Naive thymus-derived CD4-positive, alpha-beta T cell (primary cell): ENCODE data around the gene DNER. TPM values are rescaled to one million over a fixed set of nuclear protein-coding genes. Genes with fewer than 3 reads are reported as not detected.

Source experiments
- ATAC-seq: fragments of 150-1000 bp; cut with Tn5 transposase; 2 replicates; pipeline ENCODE4 v1.10.0; 2021; ENCODE audit warnings: mild to moderate bottlenecking, moderate library complexity
- CTCF ChIA-PET: fragments of 350-600 bp; sonication (Branson Sonifier 250); formaldehyde crosslinking; loops from one replicate; lab custom pipeline; 2021; ENCODE audit warnings: antibody characterized with exemption; lab: Charles Lee
- POLR2A ChIA-PET: fragments of 350-600 bp; sonication (Branson Sonifier 250); formaldehyde crosslinking; loops from one replicate; lab custom pipeline; 2021; ENCODE audit warnings: antibody characterized with exemption, inconsistent platforms; lab: Charles Lee
- DNase-seq, 9 donors: peaks; one replicate each; pipeline versions ENCODE4 v3.0.0 to v3.0.0-alpha.2; 2020 to 2022; ENCODE audit warnings: mixed read lengths in 1 of 9
- H3K27ac ChIP-seq: one replicate; pipeline ENCODE4 v1.7.0; 2013; ENCODE audit warnings: mild to moderate bottlenecking, low read depth, low read length, moderate library complexity
- H3K27me3 ChIP-seq, 2 donors: one replicate each; pipeline ENCODE4 v1.7.0; 2013; ENCODE audit warnings: low read length in 2 of 2, mild to moderate bottlenecking in 2 of 2, moderate library complexity in 2 of 2; ENCODE audit not compliant: control insufficient read depth in 2 of 2, insufficient read depth in 2 of 2
- H3K36me3 ChIP-seq, 3 experiments: 1 replicate in 2 of 3; 2 replicates in 1 of 3; pipeline ENCODE4 v1.7.0; 2013; ENCODE audit warnings: low read length in 3 of 3, mild to moderate bottlenecking in 3 of 3, moderate library complexity in 1 of 3; ENCODE audit not compliant: insufficient read depth in 3 of 3, control insufficient read depth in 2 of 3
- H3K4me1 ChIP-seq, 2 donors: one replicate each; pipeline ENCODE4 v1.7.0; 2013; ENCODE audit warnings: low read length in 2 of 2, mild to moderate bottlenecking in 2 of 2, moderate library complexity in 1 of 2; ENCODE audit not compliant: control insufficient read depth in 2 of 2, insufficient read depth in 2 of 2
- H3K4me3 ChIP-seq: 2 replicates; pipeline ENCODE4 v1.7.0; 2013; ENCODE audit warnings: mild to moderate bottlenecking, low read length
- H3K9me3 ChIP-seq, 3 experiments: 1 replicate in 2 of 3; 2 replicates in 1 of 3; pipeline ENCODE4 v1.7.0; 2013; ENCODE audit warnings: low read length in 3 of 3; ENCODE audit not compliant: control insufficient read depth in 2 of 3
- H3K27ac Mint-ChIP-seq, 9 donors: one replicate each; pipeline ENCODE4 v1.8.0; 2020 to 2022; ENCODE audit warnings: mixed read lengths in 9 of 9, mild to moderate bottlenecking in 8 of 9, moderate library complexity in 5 of 9, inconsistent platforms in 2 of 9
- H3K27me3 Mint-ChIP-seq, 5 donors: one replicate each; pipeline ENCODE4 v1.8.0; 2021 to 2022; ENCODE audit warnings: mixed read lengths in 5 of 5, mild to moderate bottlenecking in 1 of 5
- H3K36me3 Mint-ChIP-seq, 5 donors: one replicate each; pipeline ENCODE4 v1.8.0; 2020 to 2022; ENCODE audit warnings: mixed read lengths in 5 of 5, mild to moderate bottlenecking in 3 of 5, inconsistent platforms in 1 of 5
- H3K4me1 Mint-ChIP-seq, 7 donors: one replicate each; pipeline ENCODE4 v1.8.0; 2020 to 2022; ENCODE audit warnings: mixed read lengths in 7 of 7, mild to moderate bottlenecking in 3 of 7, inconsistent platforms in 1 of 7
- H3K4me3 Mint-ChIP-seq, 10 donors: one replicate each; pipeline ENCODE4 v1.8.0; 2020 to 2022; ENCODE audit warnings: mild to moderate bottlenecking in 10 of 10, mixed read lengths in 10 of 10, moderate library complexity in 6 of 10, inconsistent platforms in 2 of 10
- H3K9me3 Mint-ChIP-seq, 11 donors: one replicate each; pipeline ENCODE4 v1.8.0; 2020 to 2022; ENCODE audit warnings: mixed read lengths in 11 of 11, mild to moderate bottlenecking in 4 of 11, inconsistent platforms in 1 of 11, moderate library complexity in 1 of 11
- intact Hi-C, 2 donors: fragments of 100-400 bp; cut with micrococcal nuclease; formaldehyde crosslinking; loops; one replicate each; pipeline ENCODE4 v1.15.1; 2023
- polyA plus RNA-seq, 2 donors: library from polyadenylated mRNA; unstranded; fragments of 300-500 nt; fragmentation: Illumina TruSeq; gene quantifications; one replicate each; pipeline ENCODE4 v1.2.3, GENCODE V29; 2021
- total RNA-seq, 6 experiments: library from RNA in 5 of 6; stranded (reverse) in 5 of 6; gene quantifications; 1 replicate in 5 of 6; 2 replicates in 1 of 6; pipeline ENCODE4 v1.2.3 and lab custom pipeline; 2021 to 2026

DNER gene
- total and polyA plus RNA-seq, 7 experiments from 2014 or later, result not detected

- Mint-ChIP-seq H3K4me1 (no peaks in the 10 kb centered on the region), H3K27me3 (peaks cover 0 to 14% (median 12%) of the 10 kb centered on the region in 5 donors), H3K4me3 (no peak overlapping the region), H3K27ac (no peak overlapping the region), H3K36me3 (no peaks in the 10 kb centered on the region), H3K9me3 (no peaks in the 10 kb centered on the region)
- Histone ChIP-seq H3K4me1 (no peaks in the 10 kb centered on the region), H3K27me3 (no peaks in the 10 kb centered on the region), H3K9me3 (no peaks in the 10 kb centered on the region), H3K4me3 (no peak overlapping the region), H3K36me3 (no peaks in the 10 kb centered on the region), H3K27ac (no peak overlapping the region)
- ChIA-PET CTCF (no interaction called here), POLR2A (no interaction called here)
- DNase-seq, result no peak
- intact Hi-C loops, result no loop called here
- no peak for ATAC-seq
Observed at GRCh38 chr2:229610333-229610732, 104.0 kb downstream of the DNER start.

DNA sequence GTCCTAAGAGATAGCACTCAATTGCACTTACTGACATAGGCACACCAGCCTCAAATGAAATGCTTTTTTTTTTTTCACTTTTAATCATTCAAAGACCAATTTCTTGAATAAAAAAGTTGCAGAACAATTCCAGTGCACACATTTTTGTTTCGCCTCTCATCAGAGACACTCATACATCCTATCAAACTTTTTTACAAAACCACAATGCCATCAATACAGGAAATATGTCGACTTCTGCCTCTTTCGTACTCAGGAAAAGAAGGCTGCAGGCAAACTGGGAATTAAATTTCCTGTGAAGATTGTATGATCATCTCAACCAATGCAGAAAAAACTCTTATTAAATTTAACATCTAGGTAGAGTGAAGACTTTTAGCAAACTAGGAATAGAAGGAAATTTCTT, 112.4 kb downstream of the DNER start:
- ChIA-PET POLR2A (no interaction called here), CTCF (no interaction called here)
- Histone ChIP-seq H3K4me3 (no peak overlapping the region), H3K4me1 (no peaks in the 10 kb centered on the region), H3K27ac (no peak overlapping the region), H3K27me3 (no peaks in the 10 kb centered on the region), H3K9me3 (no peaks in the 10 kb centered on the region), H3K36me3 (no peaks in the 10 kb centered on the region)
- peaks cover 0 to 3% (median 0%) of the 10 kb centered on the region in 11 donors for H3K9me3 Mint-ChIP-seq
- H3K4me1 Mint-ChIP-seq, result no peaks in the 10 kb centered on the region
- intact Hi-C loops, result no loop called here
- H3K36me3 Mint-ChIP-seq, result no peaks in the 10 kb centered on the region
- DNase-seq (no peak), ATAC-seq (no peak)
- H3K27me3 Mint-ChIP-seq, result peaks cover 4 to 66% (median 35%) of the 10 kb centered on the region in 5 donors
- H3K4me3 Mint-ChIP-seq, result no peak overlapping the region
- H3K27ac Mint-ChIP-seq, result no peak overlapping the region

- Histone ChIP-seq H3K27me3 (no peaks in the 10 kb centered on the region), H3K27ac (no peak overlapping the region), H3K4me1 (no peaks in the 10 kb centered on the region), H3K4me3 (no peak overlapping the region), H3K9me3 (no peaks in the 10 kb centered on the region), H3K36me3 (no peaks in the 10 kb centered on the region)
- ChIA-PET POLR2A (no interaction called here), CTCF (no interaction called here)
- no peaks in the 10 kb centered on the region for H3K4me1 Mint-ChIP-seq
- no peak for DNase-seq
- peaks cover 4 to 63% (median 35%) of the 10 kb centered on the region in 5 donors for H3K27me3 Mint-ChIP-seq
- intact Hi-C loops, result no loop called here
- peaks cover 0 to 3% (median 0%) of the 10 kb centered on the region in 11 donors for H3K9me3 Mint-ChIP-seq
- H3K27ac Mint-ChIP-seq, result no peak overlapping the region
- no peak overlapping the region for H3K4me3 Mint-ChIP-seq
- no peak for ATAC-seq
- H3K36me3 Mint-ChIP-seq, result no peaks in the 10 kb centered on the region
Observed at GRCh38 chr2:229601396-229601795, 113.0 kb downstream of the DNER start.

GRCh38 chr2:229598227-229598626, 116.1 kb downstream of the DNER start:
- ChIA-PET POLR2A (no interaction called here), CTCF (no interaction called here)
- Histone ChIP-seq H3K4me3 (no peak overlapping the region), H3K36me3 (no peaks in the 10 kb centered on the region), H3K9me3 (no peaks in the 10 kb centered on the region), H3K27ac (no peak overlapping the region), H3K4me1 (no peaks in the 10 kb centered on the region), H3K27me3 (no peaks in the 10 kb centered on the region)
- DNase-seq, result no peak
- intact Hi-C loops, result no loop called here
- no peaks in the 10 kb centered on the region for H3K4me1 Mint-ChIP-seq
- H3K9me3 Mint-ChIP-seq, result peaks cover 0 to 3% (median 0%) of the 10 kb centered on the region in 11 donors
- peaks cover 4 to 49% (median 36%) of the 10 kb centered on the region in 5 donors for H3K27me3 Mint-ChIP-seq
- no peak overlapping the region for H3K27ac Mint-ChIP-seq
- no peak for ATAC-seq
- H3K36me3 Mint-ChIP-seq, result no peaks in the 10 kb centered on the region
- no peak overlapping the region for H3K4me3 Mint-ChIP-seq

- intact Hi-C loops, result no loop called here
- H3K4me3 Mint-ChIP-seq, result no peak overlapping the region
- POLR2A ChIA-PET, result no interaction called here
- no peaks in the 10 kb centered on the region for H3K9me3 ChIP-seq
- no peak for ATAC-seq
- DNase-seq, result no peak
- no peaks in the 10 kb centered on the region for H3K4me1 Mint-ChIP-seq
- H3K27me3 Mint-ChIP-seq, result peaks cover 1 to 40% (median 25%) of the 10 kb centered on the region in 5 donors
- no peak overlapping the region for H3K27ac Mint-ChIP-seq
- H3K4me3 ChIP-seq, result no peak overlapping the region
- no peaks in the 10 kb centered on the region for H3K36me3 ChIP-seq
- H3K27me3 ChIP-seq, result no peaks in the 10 kb centered on the region
- H3K9me3 Mint-ChIP-seq, result no peaks in the 10 kb centered on the region
- CTCF ChIA-PET, result no interaction called here
- no peaks in the 10 kb centered on the region for H3K4me1 ChIP-seq
- H3K36me3 Mint-ChIP-seq, result no peaks in the 10 kb centered on the region
- no peak overlapping the region for H3K27ac ChIP-seq
Observed at GRCh38 chr2:229596796-229597195, 117.6 kb downstream of the DNER start.

GRCh38 chr2:229591611-229592010, 122.7 kb downstream of the DNER start:
- no peak for ATAC-seq
- H3K4me1 ChIP-seq, result no peaks in the 10 kb centered on the region
- H3K4me3 ChIP-seq, result no peak overlapping the region
- no peaks in the 10 kb centered on the region for H3K36me3 ChIP-seq
- no peaks in the 10 kb centered on the region for H3K9me3 ChIP-seq
- POLR2A ChIA-PET, result no interaction called here
- H3K27me3 ChIP-seq, result no peaks in the 10 kb centered on the region
- DNase-seq, result no peak
- no peak overlapping the region for H3K27ac ChIP-seq
- Mint-ChIP-seq H3K4me3 (no peak overlapping the region), H3K4me1 (peaks cover 0 to 5% (median 0%) of the 10 kb centered on the region in 7 donors), H3K36me3 (no peaks in the 10 kb centered on the region), H3K27me3 (peaks cover 9 to 31% (median 11%) of the 10 kb centered on the region in 5 donors), H3K9me3 (no peaks in the 10 kb centered on the region), H3K27ac (no peak overlapping the region)
- CTCF ChIA-PET, result no interaction called here
- intact Hi-C loops, result no loop called here
